ENCODE results near the gene PCMTD2. TPM values are rescaled to one million over a fixed set of nuclear protein-coding genes. Genes with fewer than 3 reads are reported as not detected.

PCMTD2 gene
- total and polyA plus RNA-seq, 2 experiments from 2014 or later: 33.8 to 76.1 TPM

DNA sequence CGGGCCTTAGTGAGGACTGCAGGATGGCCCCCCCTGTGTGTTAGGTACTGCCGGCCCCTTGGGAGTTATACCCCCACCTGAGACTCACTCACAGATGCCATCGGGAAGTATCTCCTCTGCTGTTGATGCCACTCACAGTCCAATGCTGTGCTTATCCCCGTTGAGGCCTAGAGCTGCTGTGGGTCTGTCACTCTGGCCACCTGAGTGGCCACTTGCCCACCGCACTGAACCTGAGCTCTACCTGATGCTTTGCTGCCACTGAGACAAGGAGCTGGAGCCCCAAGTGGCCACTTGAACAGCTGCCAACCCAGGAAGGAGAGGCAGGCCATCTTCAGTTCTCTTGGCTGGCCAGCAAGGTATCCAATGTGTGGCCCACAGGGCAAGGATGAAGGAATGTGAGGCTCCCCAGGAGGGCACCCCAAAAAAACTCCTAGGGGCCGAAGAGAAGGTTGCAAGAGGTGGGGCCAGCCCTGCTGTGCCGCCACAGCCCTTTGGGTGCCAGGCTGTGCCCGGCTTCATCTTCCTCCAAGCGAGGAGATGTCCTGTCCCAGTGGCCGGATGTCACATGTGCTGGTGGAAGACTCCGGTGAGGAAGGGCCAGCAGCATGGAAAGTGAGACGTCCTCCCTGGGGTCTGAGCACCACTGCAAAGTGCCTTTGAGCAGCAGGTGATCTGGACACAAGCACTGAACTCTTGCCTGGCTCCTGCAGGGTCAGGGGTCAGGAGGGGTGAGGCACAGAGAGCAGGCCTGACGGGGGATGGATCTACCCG, 29.5 kb upstream of the PCMTD2 start:
- no peak for DNase-seq (ENCODE audit: low spot score)
- no peak overlapping the region for H3K4me3 Mint-ChIP-seq
- H3K36me3 Mint-ChIP-seq (ENCODE audit: low read depth): no peaks in the 10 kb centered on the region
- Histone ChIP-seq H3F3A (replicated peaks; ENCODE audit: low read depth) (no peaks in the 10 kb centered on the region), H4K20me1 (replicated peaks; ENCODE audit: insufficient read depth) (no peaks in the 10 kb centered on the region), H3K27me3 (ENCODE audit: insufficient read depth) (no peaks in the 10 kb centered on the region), H3K79me2 (replicated peaks; ENCODE audit: insufficient read depth) (no peaks in the 10 kb centered on the region), H3K36me3 (ENCODE audit: insufficient read depth) (no peaks in the 10 kb centered on the region), H2AFZ (no peak overlapping the region), H3K4me1 (ENCODE audit: insufficient read depth) (peaks cover 10% of the 10 kb centered on the region), H3K4me3 (no peak overlapping the region), H3K9me2 (ENCODE audit: insufficient read depth) (no peaks in the 10 kb centered on the region), H3K27ac (ENCODE audit: low read depth) (no peak overlapping the region), H3K4me2 (no peak overlapping the region)
- no peak for ATAC-seq
- peaks cover 23% of the 10 kb centered on the region for H3K4me1 Mint-ChIP-seq
- H3K27ac Mint-ChIP-seq: no peak overlapping the region
- H3K27me3 Mint-ChIP-seq (ENCODE audit: insufficient read depth, low read depth, poor library complexity): peaks cover 8% of the 10 kb centered on the region
- TF ChIP-seq, protein P1, sequence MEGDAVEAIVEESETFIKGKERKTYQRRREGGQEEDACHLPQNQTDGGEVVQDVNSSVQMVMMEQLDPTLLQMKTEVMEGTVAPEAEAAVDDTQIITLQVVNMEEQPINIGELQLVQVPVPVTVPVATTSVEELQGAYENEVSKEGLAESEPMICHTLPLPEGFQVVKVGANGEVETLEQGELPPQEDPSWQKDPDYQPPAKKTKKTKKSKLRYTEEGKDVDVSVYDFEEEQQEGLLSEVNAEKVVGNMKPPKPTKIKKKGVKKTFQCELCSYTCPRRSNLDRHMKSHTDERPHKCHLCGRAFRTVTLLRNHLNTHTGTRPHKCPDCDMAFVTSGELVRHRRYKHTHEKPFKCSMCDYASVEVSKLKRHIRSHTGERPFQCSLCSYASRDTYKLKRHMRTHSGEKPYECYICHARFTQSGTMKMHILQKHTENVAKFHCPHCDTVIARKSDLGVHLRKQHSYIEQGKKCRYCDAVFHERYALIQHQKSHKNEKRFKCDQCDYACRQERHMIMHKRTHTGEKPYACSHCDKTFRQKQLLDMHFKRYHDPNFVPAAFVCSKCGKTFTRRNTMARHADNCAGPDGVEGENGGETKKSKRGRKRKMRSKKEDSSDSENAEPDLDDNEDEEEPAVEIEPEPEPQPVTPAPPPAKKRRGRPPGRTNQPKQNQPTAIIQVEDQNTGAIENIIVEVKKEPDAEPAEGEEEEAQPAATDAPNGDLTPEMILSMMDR (conservative IDR thresholded peaks at IDR 0.05; ENCODE audit: low read depth in 2 of 2): no peak
- TF ChIP-seq NANOG (IDR thresholded peaks at IDR 0.05; ENCODE audit: borderline replicate concordance): no peak
- TF ChIP-seq, protein P2, sequence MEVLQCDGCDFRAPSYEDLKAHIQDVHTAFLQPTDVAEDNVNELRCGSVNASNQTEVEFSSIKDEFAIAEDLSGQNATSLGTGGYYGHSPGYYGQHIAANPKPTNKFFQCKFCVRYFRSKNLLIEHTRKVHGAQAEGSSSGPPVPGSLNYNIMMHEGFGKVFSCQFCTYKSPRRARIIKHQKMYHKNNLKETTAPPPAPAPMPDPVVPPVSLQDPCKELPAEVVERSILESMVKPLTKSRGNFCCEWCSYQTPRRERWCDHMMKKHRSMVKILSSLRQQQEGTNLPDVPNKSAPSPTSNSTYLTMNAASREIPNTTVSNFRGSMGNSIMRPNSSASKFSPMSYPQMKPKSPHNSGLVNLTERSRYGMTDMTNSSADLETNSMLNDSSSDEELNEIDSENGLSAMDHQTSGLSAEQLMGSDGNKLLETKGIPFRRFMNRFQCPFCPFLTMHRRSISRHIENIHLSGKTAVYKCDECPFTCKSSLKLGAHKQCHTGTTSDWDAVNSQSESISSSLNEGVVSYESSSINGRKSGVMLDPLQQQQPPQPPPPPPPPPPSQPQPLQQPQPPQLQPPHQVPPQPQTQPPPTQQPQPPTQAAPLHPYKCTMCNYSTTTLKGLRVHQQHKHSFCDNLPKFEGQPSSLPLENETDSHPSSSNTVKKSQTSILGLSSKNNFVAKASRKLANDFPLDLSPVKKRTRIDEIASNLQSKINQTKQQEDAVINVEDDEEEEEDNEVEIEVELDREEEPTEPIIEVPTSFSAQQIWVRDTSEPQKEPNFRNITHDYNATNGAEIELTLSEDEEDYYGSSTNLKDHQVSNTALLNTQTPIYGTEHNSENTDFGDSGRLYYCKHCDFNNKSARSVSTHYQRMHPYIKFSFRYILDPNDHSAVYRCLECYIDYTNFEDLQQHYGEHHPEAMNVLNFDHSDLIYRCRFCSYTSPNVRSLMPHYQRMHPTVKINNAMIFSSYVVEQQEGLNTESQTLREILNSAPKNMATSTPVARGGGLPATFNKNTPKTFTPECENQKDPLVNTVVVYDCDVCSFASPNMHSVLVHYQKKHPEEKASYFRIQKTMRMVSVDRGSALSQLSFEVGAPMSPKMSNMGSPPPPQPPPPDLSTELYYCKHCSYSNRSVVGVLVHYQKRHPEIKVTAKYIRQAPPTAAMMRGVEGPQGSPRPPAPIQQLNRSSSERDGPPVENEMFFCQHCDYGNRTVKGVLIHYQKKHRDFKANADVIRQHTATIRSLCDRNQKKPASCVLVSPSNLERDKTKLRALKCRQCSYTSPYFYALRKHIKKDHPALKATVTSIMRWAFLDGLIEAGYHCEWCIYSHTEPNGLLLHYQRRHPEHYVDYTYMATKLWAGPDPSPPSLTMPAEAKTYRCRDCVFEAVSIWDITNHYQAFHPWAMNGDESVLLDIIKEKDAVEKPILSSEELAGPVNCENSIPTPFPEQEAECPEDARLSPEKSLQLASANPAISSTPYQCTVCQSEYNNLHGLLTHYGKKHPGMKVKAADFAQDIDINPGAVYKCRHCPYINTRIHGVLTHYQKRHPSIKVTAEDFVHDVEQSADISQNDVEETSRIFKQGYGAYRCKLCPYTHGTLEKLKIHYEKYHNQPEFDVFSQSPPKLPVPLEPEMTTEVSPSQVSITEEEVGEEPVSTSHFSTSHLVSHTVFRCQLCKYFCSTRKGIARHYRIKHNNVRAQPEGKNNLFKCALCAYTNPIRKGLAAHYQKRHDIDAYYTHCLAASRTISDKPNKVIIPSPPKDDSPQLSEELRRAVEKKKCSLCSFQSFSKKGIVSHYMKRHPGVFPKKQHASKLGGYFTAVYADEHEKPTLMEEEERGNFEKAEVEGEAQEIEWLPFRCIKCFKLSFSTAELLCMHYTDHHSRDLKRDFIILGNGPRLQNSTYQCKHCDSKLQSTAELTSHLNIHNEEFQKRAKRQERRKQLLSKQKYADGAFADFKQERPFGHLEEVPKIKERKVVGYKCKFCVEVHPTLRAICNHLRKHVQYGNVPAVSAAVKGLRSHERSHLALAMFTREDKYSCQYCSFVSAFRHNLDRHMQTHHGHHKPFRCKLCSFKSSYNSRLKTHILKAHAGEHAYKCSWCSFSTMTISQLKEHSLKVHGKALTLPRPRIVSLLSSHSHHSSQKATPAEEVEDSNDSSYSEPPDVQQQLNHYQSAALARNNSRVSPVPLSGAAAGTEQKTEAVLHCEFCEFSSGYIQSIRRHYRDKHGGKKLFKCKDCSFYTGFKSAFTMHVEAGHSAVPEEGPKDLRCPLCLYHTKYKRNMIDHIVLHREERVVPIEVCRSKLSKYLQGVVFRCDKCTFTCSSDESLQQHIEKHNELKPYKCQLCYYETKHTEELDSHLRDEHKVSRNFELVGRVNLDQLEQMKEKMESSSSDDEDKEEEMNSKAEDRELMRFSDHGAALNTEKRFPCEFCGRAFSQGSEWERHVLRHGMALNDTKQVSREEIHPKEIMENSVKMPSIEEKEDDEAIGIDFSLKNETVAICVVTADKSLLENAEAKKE (CRISPR knock-in tag; IDR thresholded peaks at IDR 0.05): no peak
- TF ChIP-seq ZNF114 (CRISPR knock-in tag; IDR thresholded peaks at IDR 0.05): no peak
- no peak for TF ChIP-seq EZH2phosphoT487 (IDR thresholded peaks at IDR 0.05; ENCODE audit: unreplicated experiment)
- no peak for TF ChIP-seq STAT1 (IDR thresholded peaks at IDR 0.05; ENCODE audit: unreplicated experiment)
- TF ChIP-seq EZH2 (IDR thresholded peaks at IDR 0.05; ENCODE audit: low read depth, unreplicated experiment): no peak
- TF ChIP-seq, protein P3, sequence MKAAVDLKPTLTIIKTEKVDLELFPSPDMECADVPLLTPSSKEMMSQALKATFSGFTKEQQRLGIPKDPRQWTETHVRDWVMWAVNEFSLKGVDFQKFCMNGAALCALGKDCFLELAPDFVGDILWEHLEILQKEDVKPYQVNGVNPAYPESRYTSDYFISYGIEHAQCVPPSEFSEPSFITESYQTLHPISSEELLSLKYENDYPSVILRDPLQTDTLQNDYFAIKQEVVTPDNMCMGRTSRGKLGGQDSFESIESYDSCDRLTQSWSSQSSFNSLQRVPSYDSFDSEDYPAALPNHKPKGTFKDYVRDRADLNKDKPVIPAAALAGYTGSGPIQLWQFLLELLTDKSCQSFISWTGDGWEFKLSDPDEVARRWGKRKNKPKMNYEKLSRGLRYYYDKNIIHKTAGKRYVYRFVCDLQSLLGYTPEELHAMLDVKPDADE (IDR thresholded peaks at IDR 0.05): no peak
- TF ChIP-seq ZNF331 (CRISPR knock-in tag; IDR thresholded peaks at IDR 0.05; ENCODE audit: low read depth): no peak
- TF ChIP-seq JUNB (IDR thresholded peaks at IDR 0.05; ENCODE audit: unreplicated experiment): no peak
- TF ChIP-seq, protein P4, sequence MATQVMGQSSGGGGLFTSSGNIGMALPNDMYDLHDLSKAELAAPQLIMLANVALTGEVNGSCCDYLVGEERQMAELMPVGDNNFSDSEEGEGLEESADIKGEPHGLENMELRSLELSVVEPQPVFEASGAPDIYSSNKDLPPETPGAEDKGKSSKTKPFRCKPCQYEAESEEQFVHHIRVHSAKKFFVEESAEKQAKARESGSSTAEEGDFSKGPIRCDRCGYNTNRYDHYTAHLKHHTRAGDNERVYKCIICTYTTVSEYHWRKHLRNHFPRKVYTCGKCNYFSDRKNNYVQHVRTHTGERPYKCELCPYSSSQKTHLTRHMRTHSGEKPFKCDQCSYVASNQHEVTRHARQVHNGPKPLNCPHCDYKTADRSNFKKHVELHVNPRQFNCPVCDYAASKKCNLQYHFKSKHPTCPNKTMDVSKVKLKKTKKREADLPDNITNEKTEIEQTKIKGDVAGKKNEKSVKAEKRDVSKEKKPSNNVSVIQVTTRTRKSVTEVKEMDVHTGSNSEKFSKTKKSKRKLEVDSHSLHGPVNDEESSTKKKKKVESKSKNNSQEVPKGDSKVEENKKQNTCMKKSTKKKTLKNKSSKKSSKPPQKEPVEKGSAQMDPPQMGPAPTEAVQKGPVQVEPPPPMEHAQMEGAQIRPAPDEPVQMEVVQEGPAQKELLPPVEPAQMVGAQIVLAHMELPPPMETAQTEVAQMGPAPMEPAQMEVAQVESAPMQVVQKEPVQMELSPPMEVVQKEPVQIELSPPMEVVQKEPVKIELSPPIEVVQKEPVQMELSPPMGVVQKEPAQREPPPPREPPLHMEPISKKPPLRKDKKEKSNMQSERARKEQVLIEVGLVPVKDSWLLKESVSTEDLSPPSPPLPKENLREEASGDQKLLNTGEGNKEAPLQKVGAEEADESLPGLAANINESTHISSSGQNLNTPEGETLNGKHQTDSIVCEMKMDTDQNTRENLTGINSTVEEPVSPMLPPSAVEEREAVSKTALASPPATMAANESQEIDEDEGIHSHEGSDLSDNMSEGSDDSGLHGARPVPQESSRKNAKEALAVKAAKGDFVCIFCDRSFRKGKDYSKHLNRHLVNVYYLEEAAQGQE (IDR thresholded peaks at IDR 0.05; ENCODE audit: unreplicated experiment): no peak
- no peak for TF ChIP-seq CREB1 (CRISPR knock-in tag; IDR thresholded peaks at IDR 0.05; ENCODE audit: low read depth)
- TF ChIP-seq POLR2AphosphoS5 (IDR thresholded peaks at IDR 0.05; ENCODE audit: low read depth): no peak
- no peaks in the 10 kb centered on the region for H3K9me3 Mint-ChIP-seq
